Duodenal mucosa (tissue), 2 donors: Measurements from ENCODE around the gene ZNF296.

Experiments used
- H3K27ac ChIP-seq: one replicate; pipeline ENCODE4 v1.7.0; 2013; ENCODE audit warnings: low read depth, low read length
- H3K27me3 ChIP-seq, 2 donors: one replicate each; pipeline ENCODE4 v1.7.0; 2013; ENCODE audit warnings: low read length in 2 of 2, control low read depth in 1 of 2; ENCODE audit not compliant: insufficient read depth in 2 of 2, control insufficient read depth in 1 of 2
- H3K36me3 ChIP-seq, 2 donors: one replicate each; pipeline ENCODE4 v1.7.0; 2013; ENCODE audit warnings: low read length in 2 of 2, control low read depth in 1 of 2; ENCODE audit not compliant: insufficient read depth in 2 of 2, control insufficient read depth in 1 of 2
- H3K4me1 ChIP-seq, 2 donors: one replicate each; pipeline ENCODE4 v1.7.0; 2013; ENCODE audit warnings: low read length in 2 of 2, control low read depth in 1 of 2; ENCODE audit not compliant: insufficient read depth in 2 of 2, control insufficient read depth in 1 of 2
- H3K4me3 ChIP-seq, 2 donors: one replicate each; pipeline ENCODE4 v1.7.0; 2013; ENCODE audit warnings: low read length in 2 of 2, low read depth in 1 of 2
- H3K9ac ChIP-seq, 2 donors: one replicate each; pipeline ENCODE4 v1.7.0; 2013; ENCODE audit warnings: low read length in 2 of 2, low read depth in 1 of 2
- H3K9me3 ChIP-seq, 2 donors: one replicate each; pipeline ENCODE4 v1.7.0; 2013; ENCODE audit warnings: low read length in 2 of 2, control low read depth in 1 of 2; ENCODE audit not compliant: control insufficient read depth in 1 of 2

The ZNF296 gene

GRCh38 chr19:45025264-45025663, 51.0 kb downstream of the ZNF296 start:
- H3K9ac ChIP-seq: no peak overlapping the region
- no peaks in the 10 kb centered on the region for H3K27me3 ChIP-seq
- no peaks in the 10 kb centered on the region for H3K4me1 ChIP-seq
- H3K27ac ChIP-seq: no peak overlapping the region
- H3K4me3 ChIP-seq: no peak overlapping the region
- no peaks in the 10 kb centered on the region for H3K9me3 ChIP-seq
- peaks cover 22 to 26% of the 10 kb centered on the region in 2 donors for H3K36me3 ChIP-seq

- Histone ChIP-seq H3K4me3 (no peak overlapping the region), H3K9ac (no peak overlapping the region), H3K9me3 (no peaks in the 10 kb centered on the region), H3K36me3 (peaks cover 14 to 22% of the 10 kb centered on the region in 2 donors), H3K27me3 (no peaks in the 10 kb centered on the region), H3K4me1 (no peaks in the 10 kb centered on the region), H3K27ac (no peak overlapping the region)
Observed at GRCh38 chr19:45023048-45023447, 53.2 kb downstream of the ZNF296 start.

DNA sequence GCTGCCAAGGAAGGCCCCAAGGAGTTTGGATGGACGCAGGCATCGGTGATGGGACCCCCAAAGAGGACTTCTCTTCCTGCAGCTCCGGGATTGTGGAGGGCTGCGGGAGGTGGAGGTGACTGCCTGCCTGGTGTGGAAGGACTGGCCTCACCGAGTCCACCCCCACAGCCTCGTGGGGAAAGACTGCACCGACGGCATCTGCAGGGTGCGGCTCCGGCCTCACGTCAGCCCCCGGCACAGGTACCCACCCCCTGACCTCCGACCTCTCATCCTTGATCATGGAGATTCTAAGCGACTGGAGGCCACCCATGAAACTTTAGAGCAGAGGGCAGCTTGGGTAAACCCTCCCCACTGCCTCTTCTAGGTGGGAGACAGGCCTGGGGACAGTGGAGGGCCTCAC, 54.3 kb downstream of the ZNF296 start:
- Histone ChIP-seq H3K36me3 (peaks cover 9 to 22% of the 10 kb centered on the region in 2 donors), H3K9me3 (no peaks in the 10 kb centered on the region), H3K27me3 (no peaks in the 10 kb centered on the region), H3K9ac (no peak overlapping the region), H3K4me3 (no peak overlapping the region), H3K27ac (no peak overlapping the region), H3K4me1 (no peaks in the 10 kb centered on the region)
